Right renal pelvis (tissue), 4 donors: Measurements from ENCODE around the gene TWF1. TPM values are rescaled to one million over a fixed set of nuclear protein-coding genes. Genes with fewer than 3 reads are reported as not detected.
"Not testable (repeated sequence)": the region's sequence is repeated elsewhere in the genome, so short reads cannot be mapped to it uniquely, and the experiment has no call there.

Experiments used
- DNase-seq, 4 donors: peaks; one replicate each; pipeline ENCODE4 v3.0.0-alpha.2; 2013; ENCODE audit warnings: low read depth in 4 of 4, low spot score in 3 of 4, missing footprints in 1 of 4
- polyA plus RNA-seq, 4 donors: library from polyadenylated mRNA; unstranded; fragments of 120-200 nt; gene quantifications; one replicate each; pipeline ENCODE4 v1.2.1, GENCODE V29; 2013; ENCODE audit not compliant: insufficient read length in 4 of 4

Gene TWF1
- polyA plus RNA-seq, 4 donors: 72.5 to 98.3 (median 94.0) TPM

DNA sequence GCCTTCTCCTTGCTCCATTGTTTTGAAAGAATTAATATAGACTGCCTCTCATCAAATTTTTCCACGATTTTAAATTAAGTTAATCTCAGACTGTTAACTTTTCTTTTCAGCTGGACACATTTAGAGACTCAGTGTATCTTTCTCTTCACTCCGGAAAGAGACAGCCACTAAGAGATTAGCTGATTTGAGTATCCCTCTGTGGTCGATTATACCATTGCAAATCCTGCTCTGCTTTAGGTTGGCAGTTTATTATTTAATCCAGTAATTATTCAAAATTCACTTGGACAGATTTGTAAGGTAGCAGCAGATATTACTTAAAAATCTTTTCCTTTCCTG lies 588 bp upstream of the TWF1 start:
- no peak for DNase-seq

DNA sequence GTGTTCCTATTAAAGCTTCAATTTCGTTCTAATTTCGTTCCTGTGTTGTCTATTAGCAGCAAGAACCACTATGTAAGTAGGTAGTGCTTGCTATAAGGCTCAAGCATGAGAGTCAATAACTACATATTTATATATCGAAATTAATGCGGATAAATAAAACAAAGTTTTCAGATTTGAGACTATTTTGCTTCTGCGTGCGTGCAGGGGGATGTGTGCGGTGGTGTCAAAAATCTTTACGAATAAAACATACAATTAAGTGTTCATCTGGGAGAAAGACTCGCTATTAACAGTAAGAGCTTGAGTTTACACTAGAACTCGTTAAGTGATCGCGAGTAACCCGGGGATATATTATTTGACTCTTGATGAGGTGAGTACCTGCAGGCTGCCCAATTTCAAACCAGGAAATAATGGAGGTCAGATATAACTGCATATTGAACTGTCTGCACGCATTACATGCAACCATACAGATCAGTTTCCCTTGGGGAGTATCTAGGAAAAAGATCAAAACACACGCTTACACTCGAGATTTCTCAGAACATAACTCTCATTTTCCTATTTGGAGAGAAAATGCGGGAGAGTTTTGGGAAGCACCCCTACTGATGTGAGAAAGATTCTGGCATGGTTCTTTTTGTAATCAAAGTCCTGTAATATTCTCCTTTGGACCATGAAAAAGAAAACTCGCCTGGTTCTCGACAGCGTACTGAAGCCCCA lies 813 bp downstream of the TWF1 start:
- DNase-seq: peak in 2 of 4 donors; percentile 13 to 22

DNA sequence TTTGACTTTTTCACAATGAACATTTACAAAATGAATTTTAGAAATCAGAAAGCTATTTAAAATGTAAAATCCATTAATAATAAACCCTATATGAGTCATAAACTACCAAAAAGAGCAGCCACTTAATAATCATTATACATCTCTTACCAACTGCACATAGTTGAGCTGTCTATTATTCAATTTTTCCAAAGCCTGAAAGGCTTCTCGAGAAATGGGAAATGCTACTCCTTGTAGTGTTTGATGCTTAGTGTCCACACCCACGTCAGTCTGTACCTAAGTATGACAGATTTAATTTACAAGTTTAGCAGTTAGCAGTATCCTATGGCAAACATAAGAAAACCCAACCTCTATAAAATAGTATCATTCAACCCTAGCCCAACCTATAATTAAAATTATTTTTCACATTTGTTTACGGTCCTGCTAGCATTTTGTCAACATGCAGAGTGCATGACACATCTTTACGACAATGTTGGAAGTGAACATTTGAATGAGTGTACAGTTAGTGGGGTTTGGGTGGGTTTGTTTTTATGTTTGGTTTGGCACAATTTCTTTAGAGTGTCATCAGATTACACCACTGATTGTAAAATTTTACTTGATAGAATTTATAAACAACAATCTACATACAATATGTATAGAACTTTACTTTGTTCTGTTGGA lies 8.4 kb downstream of the TWF1 start:
- no peak for DNase-seq

DNA sequence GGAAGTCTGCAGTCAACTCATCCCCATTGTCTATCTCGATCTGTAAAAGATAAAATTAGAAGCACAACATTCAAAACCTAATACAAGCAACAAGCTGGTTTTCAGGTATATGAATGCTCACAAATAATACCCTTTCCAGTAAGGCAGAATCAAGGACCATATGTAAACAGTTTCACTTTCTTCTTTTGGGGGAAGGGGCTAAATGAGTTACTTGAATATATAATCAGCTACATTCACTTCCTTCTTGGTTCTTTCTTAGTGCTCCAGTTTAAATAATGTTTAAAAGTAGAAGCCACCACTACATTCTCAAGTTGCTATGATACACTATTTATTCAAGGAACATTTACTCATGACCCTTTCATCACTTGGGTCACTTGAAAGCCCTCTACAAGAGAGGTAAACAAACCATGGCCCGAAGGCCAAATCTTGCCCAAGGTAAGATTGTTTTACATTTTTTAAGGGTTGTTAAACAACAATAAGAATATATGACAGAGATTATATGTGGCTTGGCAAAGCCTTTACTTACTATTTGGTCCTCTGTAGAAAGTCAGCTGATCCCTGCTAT lies 10.3 kb downstream of the TWF1 start:
- no peak for DNase-seq

DNA sequence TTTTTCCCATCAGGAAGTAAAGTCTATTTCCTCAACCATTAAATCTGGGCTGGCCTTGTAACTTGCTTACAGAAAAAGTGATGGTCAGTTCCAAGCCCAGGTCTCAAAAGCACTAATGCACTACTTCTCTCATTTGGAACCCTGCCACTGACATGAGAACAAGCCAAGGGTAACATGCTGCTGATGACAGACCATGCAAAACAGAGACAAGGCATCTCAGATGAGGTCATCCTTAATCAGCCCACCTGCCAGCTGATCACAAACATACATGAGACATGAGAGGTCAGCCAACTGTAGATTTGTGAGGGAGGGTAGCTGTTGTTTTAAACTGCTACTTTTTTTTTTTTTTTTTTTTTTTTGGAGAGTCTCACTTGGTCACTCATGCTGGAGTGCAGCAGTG lies 16.2 kb downstream of the TWF1 start:
- DNase-seq: no peak

DNA sequence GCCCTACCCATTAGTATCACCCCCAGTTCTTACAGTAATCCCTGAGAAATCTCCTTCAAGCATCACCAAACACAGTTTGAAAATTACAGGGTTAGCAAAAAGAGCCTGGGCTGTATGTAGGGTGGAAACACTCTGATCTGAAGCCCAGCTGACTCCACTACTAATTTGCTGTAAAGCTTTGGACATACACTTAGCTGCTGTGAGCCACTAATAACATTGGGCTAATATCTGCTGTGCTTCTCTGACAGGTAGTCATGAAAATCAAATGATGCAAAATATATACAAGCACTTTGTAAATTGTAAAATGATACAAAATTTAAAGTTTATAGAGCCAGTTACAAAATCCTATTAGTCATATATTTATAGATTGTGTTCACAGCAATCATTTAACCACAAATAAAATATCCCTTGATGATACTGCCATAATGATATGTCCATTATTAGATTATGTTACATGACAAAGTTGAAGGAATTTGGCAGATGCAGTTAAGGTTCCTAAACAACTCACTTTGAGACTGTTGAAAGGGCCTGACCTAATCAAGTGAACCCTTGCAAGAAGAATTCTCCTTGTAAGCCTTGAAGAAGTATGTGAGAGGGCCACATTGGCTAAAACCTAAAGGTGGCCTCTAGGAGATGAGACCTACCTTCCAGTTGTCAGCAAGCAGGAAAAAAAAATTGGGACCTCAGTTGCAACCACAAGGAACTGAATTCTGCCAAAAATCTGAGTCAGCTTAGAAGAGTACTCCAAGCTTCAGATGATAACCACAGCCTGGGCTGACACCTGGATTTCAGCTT lies 19.0 kb downstream of the TWF1 start:
- no peak for DNase-seq

DNA sequence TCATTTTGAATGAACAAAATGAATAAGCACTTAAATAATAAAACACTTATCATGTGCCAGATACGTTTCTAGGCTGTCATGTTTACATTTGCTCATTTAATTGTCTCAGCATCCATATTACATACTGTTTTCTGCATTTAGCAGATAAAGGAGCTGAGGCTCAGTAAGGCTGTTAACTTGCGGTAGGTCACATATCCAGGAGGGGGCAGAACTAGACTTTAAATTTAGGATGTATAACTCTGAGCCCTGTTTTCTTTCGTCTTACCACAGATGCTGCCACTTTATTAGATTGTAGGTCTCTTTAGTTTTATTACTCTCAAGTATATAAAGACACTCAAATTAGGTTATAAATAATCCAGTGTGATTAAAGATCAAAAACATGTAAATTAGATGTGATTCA lies 29.6 kb downstream of the TWF1 start:
- DNase-seq: peak in 1 of 4 donors; percentile 5

DNA sequence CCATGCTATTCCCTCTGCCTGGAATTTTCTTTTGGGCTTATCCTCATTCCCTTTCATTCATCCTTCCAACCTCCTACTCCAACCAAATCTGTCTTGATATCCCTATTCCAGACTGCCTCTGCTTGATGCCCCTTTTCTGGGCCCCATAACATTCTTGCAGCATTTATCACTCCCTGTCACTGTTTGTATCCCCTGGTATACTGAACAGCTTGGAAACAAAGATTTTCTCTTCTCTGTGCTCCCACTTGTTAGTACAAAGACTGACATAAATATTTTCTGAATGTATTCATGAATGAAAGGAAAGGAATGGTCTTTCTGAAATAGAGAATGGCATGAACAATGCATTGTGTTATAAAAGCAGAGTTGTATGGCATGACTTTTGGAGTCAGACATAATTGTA lies 39.8 kb downstream of the TWF1 start:
- no peak for DNase-seq

DNA sequence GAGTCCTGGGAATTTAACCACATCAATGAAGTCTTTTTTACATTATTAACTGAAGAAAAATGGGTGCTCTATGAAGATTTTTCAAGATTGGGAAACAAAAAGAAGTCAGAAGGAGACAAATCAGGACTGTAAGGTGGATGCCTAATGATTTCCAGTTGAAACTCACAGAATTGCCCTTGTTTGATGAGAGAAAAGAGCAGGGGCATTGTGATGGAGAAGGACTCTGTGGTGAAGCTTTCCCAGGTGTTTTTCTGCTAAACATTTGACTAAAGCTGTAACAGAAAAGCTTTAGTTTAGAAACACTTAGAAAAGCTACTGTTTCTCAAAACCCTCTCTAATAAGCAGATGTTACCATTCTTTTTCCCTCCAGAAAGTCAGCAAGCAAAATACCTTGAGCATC lies 41.6 kb downstream of the TWF1 start:
- DNase-seq: no peak

DNA sequence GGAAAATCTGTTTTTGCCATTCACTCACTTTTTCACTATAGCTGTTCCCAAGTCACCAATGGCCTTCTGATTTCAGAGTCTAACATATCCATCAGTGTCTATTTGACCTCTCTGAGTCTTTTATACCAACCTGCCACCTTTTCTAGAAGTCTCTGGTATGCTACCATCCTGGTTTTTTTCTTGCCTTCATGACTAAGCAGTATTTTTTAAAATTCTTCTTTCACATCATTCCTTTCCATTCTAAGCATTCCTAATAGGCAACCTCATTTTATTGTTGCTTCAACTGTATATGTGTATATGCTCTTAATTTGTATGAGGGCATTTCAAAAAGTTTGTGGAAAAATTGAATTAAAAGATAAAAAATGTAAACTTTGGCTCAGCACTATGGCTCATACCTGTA lies 42.3 kb downstream of the TWF1 start:
- DNase-seq: no peak

- DNase-seq: no peak
Measured at GRCh38 chr12:43762596-43762995, 43.5 kb downstream of the TWF1 start.

- no peak for DNase-seq
Measured at GRCh38 chr12:43761500-43761899, 44.6 kb downstream of the TWF1 start.

- DNase-seq: no peak
Measured at GRCh38 chr12:43760396-43760795, 45.7 kb downstream of the TWF1 start.

- peak; percentile 92 to 97 (median 96) for DNase-seq
Measured at GRCh38 chr12:43758728-43759563, 47.2 kb downstream of the TWF1 start, which contains the start of the genes IRAK4 and PUS7L. Gene IRAK4, plus strand, starts transcription at chr12:43758951. Its CDS starts 9,161 bp downstream, at chr12:43768112. Gene PUS7L, minus strand, starts transcription at chr12:43758790. Its CDS starts 3,545 bp downstream, at chr12:43755245.

DNA sequence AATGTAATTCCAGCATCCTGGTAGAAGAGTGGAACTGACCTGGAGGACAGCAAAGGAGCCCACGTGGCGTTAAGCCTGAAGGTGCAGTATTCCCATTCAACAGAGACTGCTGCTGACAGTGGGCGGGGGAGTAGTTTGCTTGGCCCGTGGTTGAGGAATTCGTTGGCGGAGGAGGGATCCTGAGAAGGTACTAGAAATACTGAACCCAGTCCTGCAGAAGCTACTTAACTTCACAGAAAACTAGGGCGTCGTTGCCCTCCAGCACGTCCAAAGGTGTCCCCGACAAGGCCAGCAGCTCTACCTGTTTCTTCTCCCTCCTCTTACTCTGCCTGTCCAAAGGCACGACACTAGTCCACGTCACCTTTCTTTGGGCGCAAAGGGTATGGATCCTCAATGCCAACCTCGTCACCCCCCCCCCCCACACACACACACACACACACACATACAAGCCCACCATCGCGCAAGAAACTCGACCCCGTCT lies 47.8 kb downstream of the TWF1 start:
- peak in 2 of 4 donors; percentile 20 to 34 for DNase-seq

DNA sequence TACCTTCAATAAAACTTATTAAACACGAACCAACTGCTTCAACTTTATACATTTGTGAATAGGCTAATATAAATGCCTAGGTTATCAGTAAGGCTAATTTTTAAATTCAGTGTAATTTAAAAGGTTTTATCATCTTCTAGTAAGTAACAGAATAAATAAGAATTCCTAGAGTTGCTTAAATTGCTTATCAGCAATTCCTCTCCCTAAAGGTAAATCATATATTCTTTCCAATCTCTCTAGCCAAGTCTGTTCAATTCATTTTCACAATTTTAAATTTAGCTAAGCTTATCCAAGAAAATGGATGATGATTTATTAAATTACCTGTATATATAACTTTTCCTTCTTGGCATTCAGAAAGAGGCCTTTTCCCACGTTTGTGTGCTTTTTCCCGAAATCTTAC lies 52.1 kb downstream of the TWF1 start:
- DNase-seq: no peak

- not testable (repeated sequence) for DNase-seq
Measured at GRCh38 chr12:43751360-43751759, 54.8 kb downstream of the TWF1 start.

- DNase-seq: no peak
Measured at GRCh38 chr12:43750814-43751213, 55.3 kb downstream of the TWF1 start.

DNA sequence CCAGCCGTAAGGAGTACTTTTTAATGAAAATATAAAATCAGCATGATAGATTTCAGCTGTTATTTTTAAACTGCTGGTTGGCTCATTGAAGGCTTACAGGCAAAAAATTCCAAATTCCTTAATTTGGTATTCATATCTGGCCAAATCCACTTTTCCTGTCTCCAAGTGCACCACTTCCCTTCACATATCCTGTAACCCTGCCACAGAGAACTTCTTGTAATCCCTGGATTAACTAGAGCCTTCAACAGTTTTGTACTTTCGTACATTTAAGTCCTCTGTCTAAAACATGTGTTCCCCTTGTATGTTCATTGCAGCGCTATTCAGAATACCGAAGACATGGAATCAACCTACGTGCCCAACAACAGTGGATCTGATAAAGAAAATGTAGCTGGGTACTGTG lies 57.1 kb downstream of the TWF1 start:
- DNase-seq: no peak

DNA sequence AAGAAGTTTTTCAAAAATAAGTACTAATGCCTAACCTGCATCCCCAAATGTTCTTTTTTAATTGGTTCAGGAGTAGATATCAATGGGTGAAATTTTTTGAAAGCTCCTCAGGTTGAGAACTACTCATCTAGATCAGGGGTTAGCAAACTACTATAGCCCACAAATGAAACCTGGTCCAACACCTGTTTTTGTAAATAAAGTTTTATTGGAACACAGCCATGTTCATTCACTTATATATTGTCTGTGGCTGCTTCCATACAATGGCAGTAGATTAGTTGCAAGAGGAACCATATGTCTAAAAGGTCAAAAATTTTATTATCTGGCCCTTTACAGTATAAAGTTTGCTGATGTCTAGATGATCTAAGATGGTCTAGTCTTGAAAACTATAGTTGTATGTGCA lies 61.3 kb downstream of the TWF1 start:
- no peak for DNase-seq
